Astrocyte (in vitro differentiated cells and primary cell): ENCODE data around the gene DPCD.

ENCODE experiments used
- CTCF ChIP-seq: IDR thresholded peaks from 2 replicates; pipeline ENCODE4 v1.5.1; 2011; ENCODE audit warnings: low read depth, mild to moderate bottlenecking, inconsistent platforms, low read length, moderate library complexity; ENCODE audit not compliant: insufficient read depth
- EZH2 ChIP-seq: IDR thresholded peaks from 2 replicates; pipeline ENCODE4 v1.6.1; 2012; ENCODE audit warnings: mild to moderate bottlenecking, low read length, inconsistent platforms; ENCODE audit not compliant: insufficient read depth

DNA sequence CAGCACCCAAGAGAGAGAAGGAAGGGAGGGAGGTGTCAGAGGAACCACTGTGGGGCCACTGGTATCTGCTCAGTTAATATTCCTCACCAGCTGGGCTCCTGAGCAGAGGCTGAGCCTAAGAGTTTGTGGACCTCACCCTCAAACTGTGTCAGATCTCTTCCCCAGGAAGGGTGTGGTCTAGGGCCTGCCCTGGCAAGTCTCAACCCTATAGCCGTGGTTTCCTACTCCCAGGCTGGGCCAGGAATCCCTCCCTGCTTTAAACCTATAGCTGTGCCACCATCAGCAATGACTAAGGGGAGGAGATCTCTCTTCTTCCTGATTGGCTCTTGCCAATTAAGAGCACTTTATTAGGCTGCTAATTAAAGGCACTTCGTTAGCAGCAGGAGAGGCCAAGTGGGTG is 29.9 kb upstream of the DPCD start:
- TF ChIP-seq CTCF (no peak), EZH2 (no peak)
